ENCODE measurements around the gene PPP1R12B.
"Not testable (repeated sequence)": the region's sequence is repeated elsewhere in the genome, so short reads cannot be mapped to it uniquely, and the experiment has no call there.

GRCh38 chr1:202518905-202519304 is 170.4 kb downstream of the PPP1R12B start:
- TF ChIP-seq, protein P1, sequence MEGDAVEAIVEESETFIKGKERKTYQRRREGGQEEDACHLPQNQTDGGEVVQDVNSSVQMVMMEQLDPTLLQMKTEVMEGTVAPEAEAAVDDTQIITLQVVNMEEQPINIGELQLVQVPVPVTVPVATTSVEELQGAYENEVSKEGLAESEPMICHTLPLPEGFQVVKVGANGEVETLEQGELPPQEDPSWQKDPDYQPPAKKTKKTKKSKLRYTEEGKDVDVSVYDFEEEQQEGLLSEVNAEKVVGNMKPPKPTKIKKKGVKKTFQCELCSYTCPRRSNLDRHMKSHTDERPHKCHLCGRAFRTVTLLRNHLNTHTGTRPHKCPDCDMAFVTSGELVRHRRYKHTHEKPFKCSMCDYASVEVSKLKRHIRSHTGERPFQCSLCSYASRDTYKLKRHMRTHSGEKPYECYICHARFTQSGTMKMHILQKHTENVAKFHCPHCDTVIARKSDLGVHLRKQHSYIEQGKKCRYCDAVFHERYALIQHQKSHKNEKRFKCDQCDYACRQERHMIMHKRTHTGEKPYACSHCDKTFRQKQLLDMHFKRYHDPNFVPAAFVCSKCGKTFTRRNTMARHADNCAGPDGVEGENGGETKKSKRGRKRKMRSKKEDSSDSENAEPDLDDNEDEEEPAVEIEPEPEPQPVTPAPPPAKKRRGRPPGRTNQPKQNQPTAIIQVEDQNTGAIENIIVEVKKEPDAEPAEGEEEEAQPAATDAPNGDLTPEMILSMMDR (conservative IDR thresholded peaks at IDR 0.05 in 1 of 2, IDR thresholded peaks at IDR 0.05 in 1 of 2; ENCODE audit: low read depth in 1 of 2, low read length in 2 of 2) = not testable (repeated sequence)
- TF ChIP-seq EZH2 (IDR thresholded peaks at IDR 0.05; ENCODE audit: low read length, missing control alignments) = not testable (repeated sequence)
